ENCODE data around the gene NCAPH2.

DNA sequence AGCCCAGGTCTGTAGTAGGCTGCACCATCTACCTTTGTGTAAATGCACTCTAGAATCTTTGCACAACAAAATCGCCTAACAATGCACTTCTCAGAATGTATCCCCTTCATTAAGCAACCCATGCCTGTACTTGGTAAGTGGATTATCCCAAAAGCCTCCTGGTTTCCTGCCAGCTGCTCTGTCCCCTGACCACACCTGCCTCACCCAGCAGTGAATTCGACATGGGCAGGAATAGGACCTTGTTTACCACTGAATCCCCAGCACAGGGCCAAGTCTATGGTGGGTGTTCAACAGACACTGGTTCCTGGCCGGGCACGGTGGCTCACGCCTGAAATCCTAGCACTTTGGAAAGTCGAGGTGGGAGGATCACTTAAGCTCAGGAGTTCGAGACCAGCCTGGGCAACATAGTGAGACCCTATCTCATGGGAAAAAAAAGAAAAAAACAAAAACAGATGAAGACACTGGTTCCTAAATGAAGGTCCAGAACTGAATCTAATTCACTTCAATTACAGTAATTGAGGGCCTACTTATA lies 59.8 kb downstream of the NCAPH2 start:
- TF ChIP-seq GATA2 (IDR thresholded peaks at IDR 0.05; ENCODE audit: low read depth, low read length) = no peak
- no peak for TF ChIP-seq GATA3 (IDR thresholded peaks at IDR 0.05; ENCODE audit: low read depth, low read length)
